HG02678 (cell line): Measurements from ENCODE around the gene FER1L5.
"Not testable (repeated sequence)": the region's sequence is repeated elsewhere in the genome, so short reads cannot be mapped to it uniquely, and the experiment has no call there.

ENCODE experiments used
- ATAC-seq: cut with Tn5 transposase; IDR thresholded peaks from one replicate; pipeline ENCODE4 v1.9.1; 2021; ENCODE audit warnings: mild to moderate bottlenecking, moderate library complexity; ENCODE audit not compliant: unreplicated experiment

The FER1L5 gene

GRCh38 chr2:96633641-96634040 is 8.9 kb upstream of the FER1L5 start:
- no peak for ATAC-seq

- ATAC-seq = no peak
Observed at GRCh38 chr2:96636551-96637171, 5.9 kb upstream of the FER1L5 start.

GRCh38 chr2:96637385-96638143 is 5.0 kb upstream of the FER1L5 start:
- peak; percentile 74 for ATAC-seq

DNA sequence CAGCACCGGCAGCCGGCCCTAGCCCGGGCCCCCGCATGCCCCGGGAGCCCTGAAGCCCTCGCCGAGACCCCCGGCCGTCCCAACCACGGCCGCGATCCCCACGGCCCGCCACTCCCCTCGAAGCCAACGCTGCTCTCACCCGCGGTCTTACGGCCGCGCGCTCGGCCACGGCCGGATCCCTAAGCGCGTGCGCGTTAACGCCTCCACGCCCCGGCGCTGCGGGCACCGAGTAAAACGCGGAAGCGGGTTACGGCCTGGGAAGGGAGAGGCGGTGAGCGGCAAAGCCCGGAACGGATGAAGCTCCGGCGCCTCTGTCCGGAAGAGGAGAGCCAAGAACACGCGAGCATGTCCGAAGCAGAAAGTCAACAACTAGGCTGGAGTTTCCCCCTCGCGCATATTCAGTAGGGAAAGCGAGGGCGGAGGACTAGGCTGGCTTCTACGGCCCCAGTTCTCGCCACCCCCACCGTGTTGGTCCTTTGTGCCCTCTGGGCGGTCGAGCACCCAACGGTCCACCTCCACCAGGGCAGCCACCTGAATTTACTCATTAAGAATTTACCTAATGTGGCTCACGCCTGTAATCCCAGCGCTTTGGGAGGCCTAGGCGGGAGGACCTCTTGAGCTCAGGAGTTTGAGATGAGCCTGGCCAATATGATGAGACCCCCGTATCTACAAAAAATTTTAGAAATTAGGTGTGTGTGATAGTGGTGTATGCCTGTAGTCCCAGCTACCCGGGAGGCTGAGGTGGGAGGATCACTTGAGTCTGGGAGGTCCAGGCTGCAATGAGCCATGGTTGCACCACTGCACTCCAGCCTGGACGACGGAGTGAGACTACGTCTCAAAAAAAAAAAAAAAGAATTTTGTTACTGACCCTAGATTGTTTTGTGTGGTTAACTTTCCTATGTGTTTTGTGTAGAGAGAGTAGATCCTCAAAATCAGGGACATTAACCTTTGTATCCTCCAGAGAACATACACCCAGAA is 4.1 kb upstream of the FER1L5 start, which contains the start of gene KANSL3:
KANSL3 (minus strand) TSS at position 169 of the 978 bp plus-strand sequence. CDS start 1,177 bp downstream, outside the sequence.
- ATAC-seq = peak; percentile 81

GRCh38 chr2:96647681-96648080 is 5.1 kb downstream of the FER1L5 start:
- ATAC-seq = no peak

DNA sequence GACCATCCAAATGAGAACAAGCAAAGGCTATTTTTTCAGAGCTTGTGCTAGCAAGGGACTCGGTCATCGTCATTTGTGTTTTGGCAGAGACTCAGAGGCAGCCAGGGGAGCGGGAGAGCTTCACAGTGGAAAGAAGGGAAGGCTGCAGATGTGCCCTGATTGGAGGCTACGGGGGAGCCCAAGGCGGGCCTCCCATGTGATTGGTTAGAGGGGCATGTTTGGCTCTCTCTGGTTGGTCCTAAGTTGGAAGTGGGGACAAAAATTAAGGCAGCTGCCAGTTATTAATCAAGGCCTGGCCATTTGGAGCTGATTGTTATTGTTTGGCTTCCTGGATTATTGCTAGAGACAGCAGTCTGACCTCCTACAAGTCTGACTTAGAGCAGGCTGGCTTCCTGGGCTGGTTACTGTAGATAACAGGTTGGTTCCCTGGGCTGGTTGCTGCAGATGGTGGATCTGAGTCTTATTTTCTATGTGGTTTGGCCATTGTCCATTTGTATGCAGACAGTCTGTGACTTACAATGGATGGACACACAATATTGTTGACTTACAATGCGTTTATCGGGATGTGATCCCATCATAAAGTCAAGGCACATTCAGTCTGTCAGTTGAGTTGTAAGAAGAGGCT is 5.9 kb downstream of the FER1L5 start:
- no peak for ATAC-seq

- no peak for ATAC-seq
Observed at GRCh38 chr2:96649342-96649741, 6.8 kb downstream of the FER1L5 start.

GRCh38 chr2:96651793-96652192 is 9.2 kb downstream of the FER1L5 start:
- no peak for ATAC-seq

- ATAC-seq = not testable (repeated sequence)
Observed at GRCh38 chr2:96654791-96655190, 12.2 kb downstream of the FER1L5 start.

DNA sequence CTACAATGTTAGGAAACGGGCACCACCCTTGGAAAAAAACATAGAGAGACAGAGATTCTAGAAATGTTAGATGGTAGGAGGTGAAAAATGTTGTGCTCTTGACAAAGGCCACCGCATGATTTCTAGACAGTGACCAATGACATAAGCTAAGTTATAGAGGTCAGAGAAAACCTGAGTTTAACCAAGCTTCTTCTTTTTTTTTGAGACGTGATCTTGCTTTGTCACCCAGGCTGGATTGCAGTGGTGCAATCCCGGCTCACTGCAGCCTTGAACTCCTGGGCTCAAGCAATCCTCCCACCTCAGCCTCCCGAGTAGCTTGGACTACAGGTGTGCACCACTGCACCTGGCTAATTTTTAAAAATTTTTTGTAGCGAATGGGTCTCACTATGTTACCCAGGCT is 13.0 kb downstream of the FER1L5 start:
- ATAC-seq = no peak

GRCh38 chr2:96656540-96656939 is 14.0 kb downstream of the FER1L5 start:
- no peak for ATAC-seq

GRCh38 chr2:96661324-96661723 is 18.8 kb downstream of the FER1L5 start:
- ATAC-seq = no peak

- ATAC-seq = no peak
Observed at GRCh38 chr2:96662360-96662759, 19.8 kb downstream of the FER1L5 start.

DNA sequence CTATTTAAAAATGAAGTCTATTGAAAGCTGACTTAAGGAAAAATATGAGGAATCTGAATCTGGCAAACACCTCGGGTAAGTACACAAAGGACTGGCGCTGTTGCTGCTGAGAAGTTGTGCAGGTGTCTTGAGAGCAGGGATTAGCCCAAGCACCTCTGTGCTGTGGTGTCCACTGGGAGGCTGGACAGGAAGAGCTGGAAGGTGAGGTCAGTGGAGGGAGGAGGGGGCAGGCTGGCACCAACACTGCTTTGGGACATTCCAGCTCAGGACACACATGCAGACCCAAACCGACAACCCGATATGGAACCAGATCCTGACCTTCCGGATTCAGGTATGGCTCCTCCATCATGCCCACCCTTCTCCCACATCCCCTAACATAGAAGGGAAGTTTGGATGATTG is 20.6 kb downstream of the FER1L5 start:
- no peak for ATAC-seq

DNA sequence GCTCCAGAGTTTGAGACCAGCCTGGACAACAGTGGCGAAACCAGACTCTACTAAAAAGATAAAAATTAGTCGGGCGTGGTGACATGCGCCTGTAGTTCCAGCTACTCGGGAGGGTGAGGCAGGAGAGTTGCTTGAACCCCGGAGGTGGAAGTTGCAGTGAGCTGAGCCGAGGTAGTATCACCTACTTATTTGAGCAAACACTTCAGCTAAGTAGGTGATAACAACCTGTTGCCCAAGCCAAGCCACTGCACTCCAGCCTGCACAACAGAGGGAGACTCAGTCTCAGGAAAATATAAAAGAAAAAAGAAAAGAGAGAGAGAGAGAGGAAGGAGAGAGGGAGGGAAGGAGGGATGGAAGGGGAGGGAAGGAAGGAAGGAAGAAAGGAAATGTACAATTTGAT is 21.3 kb downstream of the FER1L5 start:
- ATAC-seq = no peak

- no peak for ATAC-seq
Observed at GRCh38 chr2:96664366-96664925, 21.9 kb downstream of the FER1L5 start.

DNA sequence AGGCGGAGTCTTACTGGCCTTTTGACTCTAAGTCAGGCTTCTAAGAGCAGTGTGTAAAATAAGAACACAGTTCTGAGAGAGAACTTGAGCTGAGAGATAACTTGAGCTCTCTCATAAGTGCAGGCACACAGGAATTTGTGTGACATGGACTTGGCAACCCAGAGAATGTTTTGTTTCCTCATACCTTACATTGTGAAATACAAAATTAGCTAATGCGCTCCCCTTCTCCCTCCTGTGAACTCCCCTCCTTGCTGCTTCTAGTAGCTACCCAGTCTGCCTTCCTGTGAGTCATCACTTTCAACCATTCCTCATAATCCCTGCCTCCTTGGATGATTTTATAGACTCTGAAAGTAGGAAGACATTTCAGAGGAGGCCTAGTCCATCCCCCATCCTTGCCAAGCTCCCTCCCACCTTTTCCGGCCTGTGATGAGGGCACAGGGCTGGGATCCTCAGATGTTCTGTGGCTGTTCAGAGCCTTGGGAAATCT is 22.6 kb downstream of the FER1L5 start:
- no peak for ATAC-seq

GRCh38 chr2:96665717-96666116 is 23.2 kb downstream of the FER1L5 start:
- not testable (repeated sequence) for ATAC-seq

DNA sequence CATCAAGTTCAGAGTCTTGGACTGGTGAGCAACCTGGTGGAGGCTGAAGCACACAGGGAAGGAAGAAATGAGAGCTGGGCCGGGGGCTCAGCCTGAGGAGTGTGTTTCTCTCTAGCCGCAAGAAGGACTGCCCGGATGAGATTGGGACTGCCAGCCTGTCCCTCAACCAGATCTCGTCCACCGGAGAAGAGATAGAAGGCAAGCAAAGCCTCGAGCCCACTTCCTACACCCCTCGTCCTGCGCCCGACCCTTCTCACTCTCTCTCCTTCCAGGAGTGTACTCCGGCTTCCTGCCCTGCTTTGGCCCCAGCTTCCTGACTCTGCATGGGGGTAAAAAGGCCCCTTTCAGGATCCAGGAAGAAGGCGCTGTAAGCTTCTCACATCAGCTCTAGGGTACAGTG is 26.2 kb downstream of the FER1L5 start:
- ATAC-seq = no peak

DNA sequence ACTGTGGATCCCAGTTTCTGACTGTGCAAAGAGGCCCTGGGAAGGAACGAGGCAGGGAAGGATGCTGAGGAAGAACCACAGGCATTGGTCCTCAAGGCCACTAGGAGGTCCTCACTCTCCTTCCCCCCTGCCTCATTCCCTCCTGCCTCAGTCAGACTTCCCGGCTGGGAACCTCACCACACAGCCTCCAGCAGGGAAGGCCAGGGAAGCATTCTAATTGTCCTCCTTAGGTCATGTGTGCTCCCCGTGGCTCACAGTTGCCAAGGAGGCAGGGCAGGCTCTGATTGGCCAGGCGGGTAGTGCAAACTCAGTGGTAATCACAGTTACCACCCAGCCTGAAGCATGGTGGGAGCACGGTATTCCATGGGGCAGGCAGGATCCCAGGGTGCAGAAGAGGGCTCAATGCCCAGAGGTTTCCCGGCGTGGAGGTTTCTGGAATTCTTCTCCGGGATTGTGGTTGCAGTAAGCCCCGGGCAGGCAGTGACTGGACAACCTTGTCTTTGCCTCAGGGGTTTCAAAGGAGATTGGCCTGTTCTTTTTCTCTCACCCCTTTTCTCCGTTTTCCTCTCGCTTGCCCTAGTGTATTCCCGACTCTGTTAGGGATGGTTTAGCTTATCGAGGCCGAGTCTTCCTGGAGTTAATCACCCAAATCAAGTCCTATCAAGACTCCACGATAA is 27.1 kb downstream of the FER1L5 start:
- ATAC-seq = no peak
